Activated CD8-positive, alpha-beta T cell treated with anti-CD3 and anti-CD28 coated beads for 36 hours (primary cell): ENCODE results near the gene NF1. TPM values are rescaled to one million over a fixed set of nuclear protein-coding genes. Genes with fewer than 3 reads are reported as not detected.

Experiments used
- ATAC-seq: fragments of 200-7000 bp; cut with Tn5 transposase; one replicate; pipeline ENCODE4 v1.10.0; 2021; ENCODE audit warnings: mild to moderate bottlenecking, moderate library complexity
- CTCF ChIA-PET: fragments of 350-600 bp; sonication (Branson Sonifier 250); formaldehyde crosslinking; loops from one replicate; lab custom pipeline; 2021; ENCODE audit warnings: antibody characterized with exemption; lab: Charles Lee
- POLR2A ChIA-PET: fragments of 350-600 bp; sonication (Branson Sonifier 250); formaldehyde crosslinking; loops from one replicate; lab custom pipeline; 2021; ENCODE audit warnings: antibody characterized with exemption; lab: Charles Lee
- DNase-seq: peaks from one replicate; pipeline ENCODE4 v3.0.0-alpha.2; 2020
- H3K27ac Mint-ChIP-seq: one replicate; pipeline ENCODE4 v1.8.0; 2021; ENCODE audit warnings: mild to moderate bottlenecking, mixed read lengths
- H3K27me3 Mint-ChIP-seq: one replicate; pipeline ENCODE4 v1.8.0; 2021; ENCODE audit warnings: mixed read lengths
- H3K36me3 Mint-ChIP-seq: one replicate; pipeline ENCODE4 v1.8.0; 2021; ENCODE audit warnings: low read depth, mixed read lengths
- H3K4me1 Mint-ChIP-seq: one replicate; pipeline ENCODE4 v1.8.0; 2021; ENCODE audit warnings: low read depth, mixed read lengths
- H3K4me3 Mint-ChIP-seq: one replicate; pipeline ENCODE4 v1.8.0; 2021; ENCODE audit warnings: mild to moderate bottlenecking, moderate library complexity, mixed read lengths
- H3K9me3 Mint-ChIP-seq: one replicate; pipeline ENCODE4 v1.8.0; 2021; ENCODE audit warnings: mixed read lengths
- intact Hi-C: fragments of 100-400 bp; cut with micrococcal nuclease; formaldehyde crosslinking; loops from one replicate; pipeline ENCODE4 v1.10.0; 2022
- total RNA-seq, 2 experiments: library from RNA; stranded (reverse); gene quantifications; one replicate each; pipeline ENCODE4 v1.2.3, GENCODE V29; 2021
- TF ChIP-seq, protein P1 (sequence below): fragments of 200-600 bp; IDR thresholded peaks from one replicate; pipeline ENCODE4 v1.8.0; 2022; ENCODE audit warnings: antibody characterized with exemption, mild to moderate bottlenecking

NF1 gene
- total RNA-seq, 2 experiments from 2014 or later, result 19.4 to 20.1 TPM

DNA sequence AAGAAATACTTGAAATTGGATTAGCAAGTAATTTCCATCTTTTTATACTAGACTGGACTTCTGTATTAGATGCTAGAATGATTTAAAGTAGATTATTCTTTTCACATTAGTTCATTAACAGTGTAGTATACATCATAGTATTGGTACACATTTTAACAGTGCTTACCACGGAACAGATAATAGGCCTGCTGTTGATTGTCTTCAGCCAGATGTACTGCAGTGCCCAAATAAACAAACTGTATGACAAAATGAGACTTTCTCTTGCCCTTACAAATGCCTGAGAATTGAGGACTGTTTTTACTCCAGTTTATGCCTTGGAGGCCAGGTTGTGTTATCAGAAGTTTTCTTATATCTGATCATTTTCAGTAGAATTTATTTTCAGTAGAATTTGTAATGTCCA lies 226.0 kb downstream of the NF1 start:
- Mint-ChIP-seq H3K27me3 (no peaks in the 10 kb centered on the region), H3K27ac (peak overlapping the region; percentile 92), H3K4me1 (peaks cover 26% of the 10 kb centered on the region), H3K4me3 (peak overlapping the region; percentile 75), H3K36me3 (peaks cover 26% of the 10 kb centered on the region), H3K9me3 (no peaks in the 10 kb centered on the region)
- intact Hi-C loops, result loop anchor here (1.0 kb wide), 1 partner anchor 9 kb away; no protein-coding TSS in a partner anchor
- DNase-seq, result no peak
- ATAC-seq, result no peak
- CTCF ChIA-PET, result interaction anchor here (2.2 kb wide), 1 partner anchor 10 kb away, joined by 9 read pairs; no protein-coding TSS in a partner anchor
- POLR2A ChIA-PET, result interaction anchor here (0.7 to 5.5 kb wide), 3 partner anchors 12 to 173 kb away, joined by 3 to 114 read pairs (median 4); partner anchors contain the start of gene EVI2B
- TF ChIP-seq, protein P1, sequence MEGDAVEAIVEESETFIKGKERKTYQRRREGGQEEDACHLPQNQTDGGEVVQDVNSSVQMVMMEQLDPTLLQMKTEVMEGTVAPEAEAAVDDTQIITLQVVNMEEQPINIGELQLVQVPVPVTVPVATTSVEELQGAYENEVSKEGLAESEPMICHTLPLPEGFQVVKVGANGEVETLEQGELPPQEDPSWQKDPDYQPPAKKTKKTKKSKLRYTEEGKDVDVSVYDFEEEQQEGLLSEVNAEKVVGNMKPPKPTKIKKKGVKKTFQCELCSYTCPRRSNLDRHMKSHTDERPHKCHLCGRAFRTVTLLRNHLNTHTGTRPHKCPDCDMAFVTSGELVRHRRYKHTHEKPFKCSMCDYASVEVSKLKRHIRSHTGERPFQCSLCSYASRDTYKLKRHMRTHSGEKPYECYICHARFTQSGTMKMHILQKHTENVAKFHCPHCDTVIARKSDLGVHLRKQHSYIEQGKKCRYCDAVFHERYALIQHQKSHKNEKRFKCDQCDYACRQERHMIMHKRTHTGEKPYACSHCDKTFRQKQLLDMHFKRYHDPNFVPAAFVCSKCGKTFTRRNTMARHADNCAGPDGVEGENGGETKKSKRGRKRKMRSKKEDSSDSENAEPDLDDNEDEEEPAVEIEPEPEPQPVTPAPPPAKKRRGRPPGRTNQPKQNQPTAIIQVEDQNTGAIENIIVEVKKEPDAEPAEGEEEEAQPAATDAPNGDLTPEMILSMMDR, result no peak

DNA sequence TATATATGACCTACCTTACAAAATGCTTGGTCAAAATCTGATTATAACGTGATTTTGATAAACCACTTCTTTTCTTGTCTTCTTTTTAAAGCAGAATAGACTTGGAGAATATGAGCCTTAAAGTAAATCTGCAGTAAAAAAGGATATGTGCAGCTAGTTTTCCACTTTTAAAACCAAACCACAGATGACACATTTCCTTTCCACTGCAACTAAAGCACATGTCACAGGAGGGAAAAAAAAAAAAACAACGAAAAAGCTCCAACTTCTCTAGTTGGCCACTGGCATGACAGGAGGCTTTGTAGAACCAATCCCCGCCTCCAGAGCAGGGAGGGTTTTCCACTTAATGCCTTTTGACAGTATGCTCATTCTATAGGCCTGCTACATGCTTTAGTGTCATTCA lies 226.7 kb downstream of the NF1 start, which contains the start of gene EVI2A:
TSS of gene EVI2A (minus strand) at position 142 of the 400 bp plus-strand sequence. CDS start 2,609 bp downstream, outside the sequence.
- peak within 1 kb of the TSS; percentile 92 for H3K27ac Mint-ChIP-seq
- TF ChIP-seq, protein P1, result no peak
- peak; percentile 94 for DNase-seq
- intact Hi-C loops, result loop anchor here (1.0 kb wide), 1 partner anchor 10 kb away; no protein-coding TSS in a partner anchor
- ATAC-seq, result peak; percentile 92
- peaks cover 20% of the 10 kb centered on the region for H3K4me1 Mint-ChIP-seq
- no peaks in the 10 kb centered on the region for H3K27me3 Mint-ChIP-seq
- ChIA-PET CTCF (interaction anchor here (1.7 kb wide), 1 partner anchor 51 kb away, joined by 5 read pairs; no protein-coding TSS in a partner anchor), POLR2A (interaction anchor here (5.5 kb wide), 1 partner anchor 13 kb away, joined by 114 read pairs; the partner anchor contains the start of gene EVI2B)
- peak within 1 kb of the TSS; percentile 75 for H3K4me3 Mint-ChIP-seq
- H3K36me3 Mint-ChIP-seq, result peaks cover 28% of the 10 kb centered on the region
- no peaks in the 10 kb centered on the region for H3K9me3 Mint-ChIP-seq

DNA sequence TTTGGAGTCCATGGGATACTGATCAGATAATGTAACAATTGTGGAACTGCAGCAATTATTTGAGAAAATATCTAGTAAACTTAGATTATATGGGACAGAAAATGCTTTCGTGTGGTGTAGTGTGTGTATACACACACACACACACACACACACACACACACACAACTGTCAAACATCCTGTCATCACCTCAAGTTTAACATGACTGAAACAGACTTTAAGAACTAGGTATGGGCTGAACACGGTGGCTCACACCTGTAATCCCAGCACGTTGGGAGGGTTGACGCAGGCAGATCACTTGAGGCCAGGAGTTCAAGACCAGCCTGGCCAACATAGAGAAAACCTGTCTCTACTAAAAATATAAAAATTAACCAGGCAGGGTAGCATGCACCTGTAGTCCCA lies 227.2 kb downstream of the NF1 start:
- intact Hi-C loops, result loop anchor here (1.0 kb wide), 1 partner anchor 11 kb away; no protein-coding TSS in a partner anchor
- CTCF ChIA-PET, result interaction anchor here (1.7 kb wide), 1 partner anchor 51 kb away, joined by 5 read pairs; no protein-coding TSS in a partner anchor
- Mint-ChIP-seq H3K27me3 (no peaks in the 10 kb centered on the region), H3K9me3 (no peaks in the 10 kb centered on the region), H3K27ac (peak overlapping the region; percentile 92), H3K4me1 (peaks cover 21% of the 10 kb centered on the region), H3K36me3 (peaks cover 27% of the 10 kb centered on the region), H3K4me3 (peak overlapping the region; percentile 75)
- POLR2A ChIA-PET, result interaction anchor here (5.5 kb wide), 1 partner anchor 13 kb away, joined by 114 read pairs; the partner anchor contains the start of gene EVI2B
- TF ChIP-seq, protein P1, result no peak
- peak; percentile 54 for ATAC-seq
- peak; percentile 57 for DNase-seq

DNA sequence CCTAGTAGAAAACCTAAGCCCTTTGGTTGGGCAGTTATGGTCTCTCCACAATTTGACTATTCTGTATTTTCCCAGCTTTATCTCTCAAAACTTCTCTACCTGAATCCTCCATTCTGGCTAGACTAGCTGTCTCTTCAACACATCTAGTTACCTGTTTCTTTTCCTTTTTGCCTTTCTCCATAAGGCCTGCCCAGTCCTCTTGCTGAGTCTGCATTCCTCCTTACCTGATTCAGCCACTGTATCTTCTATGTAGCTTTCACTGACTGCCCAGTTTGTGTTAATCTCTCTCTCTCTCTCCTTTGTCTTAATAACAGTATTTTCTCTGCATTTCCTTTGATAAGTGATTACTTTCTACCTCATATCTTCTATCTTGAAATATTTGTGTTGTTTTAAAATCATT lies 228.8 kb downstream of the NF1 start:
- CTCF ChIA-PET, result interaction anchor here (0.9 to 1.8 kb wide), 3 partner anchors 44 to 107 kb away, joined by 3 to 4 read pairs (median 3); no protein-coding TSS in a partner anchor
- intact Hi-C loops, result no loop called here
- Mint-ChIP-seq H3K36me3 (peaks cover 20% of the 10 kb centered on the region), H3K9me3 (no peaks in the 10 kb centered on the region), H3K27me3 (no peaks in the 10 kb centered on the region), H3K4me3 (no peak overlapping the region), H3K27ac (peak overlapping the region; percentile 74), H3K4me1 (peaks cover 31% of the 10 kb centered on the region)
- ATAC-seq, result no peak
- TF ChIP-seq, protein P1, result no peak
- no peak for DNase-seq
- POLR2A ChIA-PET, result no interaction called here

DNA sequence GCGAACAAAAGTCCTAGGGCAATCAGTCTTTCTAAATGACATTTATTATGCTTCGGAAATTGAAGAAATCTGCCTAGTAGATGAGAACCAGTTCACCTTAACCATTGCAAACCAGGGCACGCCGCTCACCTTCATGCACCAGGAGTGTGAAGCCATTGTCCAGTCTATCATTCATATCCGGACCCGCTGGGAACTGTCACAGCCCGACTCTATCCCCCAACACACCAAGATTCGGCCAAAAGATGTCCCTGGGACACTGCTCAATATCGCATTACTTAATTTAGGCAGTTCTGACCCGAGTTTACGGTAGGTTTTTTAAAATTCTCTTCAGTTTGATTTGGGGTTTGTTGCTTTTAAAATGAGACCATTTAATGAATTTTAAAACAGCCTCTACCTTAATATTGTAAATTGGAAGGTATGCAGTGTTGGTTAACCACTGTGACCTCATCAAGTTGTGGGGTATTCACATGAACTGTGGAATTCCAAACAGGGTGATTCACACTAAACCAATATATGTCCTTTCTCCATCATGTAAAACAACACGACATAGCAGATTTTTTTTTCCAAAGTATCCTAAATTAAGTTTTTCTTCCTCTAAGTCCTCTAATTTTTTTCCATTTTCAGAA lies 232.9 kb downstream of the NF1 start:
- ATAC-seq (peak; percentile 47), DNase-seq (no peak)
- Mint-ChIP-seq H3K4me1 (peaks cover 45% of the 10 kb centered on the region), H3K27ac (peak overlapping the region; percentile 49), H3K27me3 (no peaks in the 10 kb centered on the region), H3K4me3 (no peak overlapping the region), H3K36me3 (peaks cover 10% of the 10 kb centered on the region), H3K9me3 (no peaks in the 10 kb centered on the region)
- TF ChIP-seq, protein P1, result no peak
- POLR2A ChIA-PET, result no interaction called here
- CTCF ChIA-PET, result no interaction called here
- intact Hi-C loops, result no loop called here
